Effector memory CD4-positive, alpha-beta T cell (primary cell): ENCODE results near the gene FAT1.

Experiments
- DNase-seq, 3 donors: peaks; one replicate each; pipeline ENCODE4 v3.0.0-alpha.2; 2020
- H3K27ac ChIP-seq: 2 replicates; pipeline ENCODE4 v1.7.0; 2013; ENCODE audit warnings: mild to moderate bottlenecking, low read length, moderate library complexity; ENCODE audit not compliant: insufficient read depth, poor library complexity, severe bottlenecking
- H3K27me3 ChIP-seq: replicated peaks from 2 replicates; pipeline ENCODE4 v1.7.0; 2013; ENCODE audit warnings: mild to moderate bottlenecking, low read length; ENCODE audit not compliant: insufficient read depth, control insufficient read depth, poor library complexity, severe bottlenecking
- H3K36me3 ChIP-seq: 2 replicates; pipeline ENCODE4 v1.7.0; 2013; ENCODE audit warnings: mild to moderate bottlenecking, low read length, moderate library complexity; ENCODE audit not compliant: control insufficient read depth, insufficient read depth
- H3K4me1 ChIP-seq: 2 replicates; pipeline ENCODE4 v1.7.0; 2013; ENCODE audit warnings: low read length, mild to moderate bottlenecking; ENCODE audit not compliant: control insufficient read depth, insufficient read depth, poor library complexity, severe bottlenecking
- H3K4me3 ChIP-seq: 2 replicates; pipeline ENCODE4 v1.7.0; 2013; ENCODE audit warnings: low read length, low read depth, mild to moderate bottlenecking; ENCODE audit not compliant: insufficient read depth, poor library complexity, severe bottlenecking
- H3K9me3 ChIP-seq: 2 replicates; pipeline ENCODE4 v1.7.0; 2013; ENCODE audit warnings: mild to moderate bottlenecking, low read length, moderate library complexity; ENCODE audit not compliant: control insufficient read depth
- total RNA-seq, 3 donors: gene quantifications; one replicate each; lab custom pipeline; 2026; lab: John Stamatoyannopoulos, UW

The FAT1 gene
- 0 to 0.17 (median 0) reads per million in 3 donors for total RNA-seq

- Histone ChIP-seq H3K9me3 (no peaks in the 10 kb centered on the region), H3K27ac (no peak within 1 kb of the TSS), H3K4me3 (no peak within 1 kb of the TSS), H3K27me3 (peaks cover 10% of the 10 kb centered on the region), H3K4me1 (no peaks in the 10 kb centered on the region), H3K36me3 (no peaks in the 10 kb centered on the region)
- no peak for DNase-seq
These were observed at the start of gene FAT1 for GRCh38 chr4:186723292-186724057. Gene FAT1, minus strand, starts transcription at chr4:186723856. Its CDS starts 14,029 bp downstream, at chr4:186709827.

- Histone ChIP-seq H3K36me3 (no peaks in the 10 kb centered on the region), H3K27ac (no peak overlapping the region), H3K27me3 (no peaks in the 10 kb centered on the region), H3K9me3 (no peaks in the 10 kb centered on the region), H3K4me3 (no peak overlapping the region), H3K4me1 (no peaks in the 10 kb centered on the region)
- DNase-seq, result no peak
These were observed 49.4 kb upstream of the FAT1 start for GRCh38 chr4:186772936-186773487.

GRCh38 chr4:186771624-186772023, 48.0 kb upstream of the FAT1 start:
- no peaks in the 10 kb centered on the region for H3K36me3 ChIP-seq
- no peaks in the 10 kb centered on the region for H3K27me3 ChIP-seq
- H3K4me1 ChIP-seq, result no peaks in the 10 kb centered on the region
- no peak for DNase-seq
- H3K4me3 ChIP-seq, result no peak overlapping the region
- H3K27ac ChIP-seq, result no peak overlapping the region
- H3K9me3 ChIP-seq, result no peaks in the 10 kb centered on the region

- Histone ChIP-seq H3K27ac (no peak overlapping the region), H3K4me3 (no peak overlapping the region), H3K36me3 (no peaks in the 10 kb centered on the region), H3K27me3 (no peaks in the 10 kb centered on the region), H3K9me3 (no peaks in the 10 kb centered on the region), H3K4me1 (no peaks in the 10 kb centered on the region)
- DNase-seq, result no peak
These were observed 47.0 kb upstream of the FAT1 start for GRCh38 chr4:186770481-186771175.

- Histone ChIP-seq H3K9me3 (no peaks in the 10 kb centered on the region), H3K4me3 (no peak overlapping the region), H3K27me3 (no peaks in the 10 kb centered on the region), H3K36me3 (no peaks in the 10 kb centered on the region), H3K4me1 (no peaks in the 10 kb centered on the region), H3K27ac (no peak overlapping the region)
- no peak for DNase-seq
These were observed 44.1 kb upstream of the FAT1 start for GRCh38 chr4:186767794-186768193.

- H3K9me3 ChIP-seq, result no peaks in the 10 kb centered on the region
- no peak for DNase-seq
- no peaks in the 10 kb centered on the region for H3K36me3 ChIP-seq
- no peak overlapping the region for H3K27ac ChIP-seq
- H3K4me3 ChIP-seq, result no peak overlapping the region
- H3K4me1 ChIP-seq, result no peaks in the 10 kb centered on the region
- no peaks in the 10 kb centered on the region for H3K27me3 ChIP-seq
These were observed 42.3 kb upstream of the FAT1 start for GRCh38 chr4:186765673-186766546.

- no peaks in the 10 kb centered on the region for H3K36me3 ChIP-seq
- DNase-seq, result no peak
- no peak overlapping the region for H3K4me3 ChIP-seq
- no peak overlapping the region for H3K27ac ChIP-seq
- H3K9me3 ChIP-seq, result no peaks in the 10 kb centered on the region
- H3K4me1 ChIP-seq, result no peaks in the 10 kb centered on the region
- H3K27me3 ChIP-seq, result no peaks in the 10 kb centered on the region
These were observed 41.5 kb upstream of the FAT1 start for GRCh38 chr4:186765138-186765537.

GRCh38 chr4:186764457-186764856, 40.8 kb upstream of the FAT1 start:
- Histone ChIP-seq H3K36me3 (no peaks in the 10 kb centered on the region), H3K27ac (no peak overlapping the region), H3K4me1 (no peaks in the 10 kb centered on the region), H3K4me3 (no peak overlapping the region), H3K9me3 (no peaks in the 10 kb centered on the region), H3K27me3 (no peaks in the 10 kb centered on the region)
- DNase-seq, result no peak

GRCh38 chr4:186762865-186763264, 39.2 kb upstream of the FAT1 start:
- no peak for DNase-seq
- Histone ChIP-seq H3K36me3 (no peaks in the 10 kb centered on the region), H3K9me3 (no peaks in the 10 kb centered on the region), H3K4me1 (no peaks in the 10 kb centered on the region), H3K27ac (no peak overlapping the region), H3K4me3 (no peak overlapping the region), H3K27me3 (no peaks in the 10 kb centered on the region)
